C4-2B (cell line): Measurements from ENCODE around the gene SCFD2.

Experiments
- ZFX ChIP-seq: fragments of 450-650 bp; IDR thresholded peaks from 2 replicates; pipeline ENCODE4 v1.6.1; 2017
- TF ChIP-seq, protein P1 (sequence below): fragments of 450-650 bp; conservative IDR thresholded peaks from 2 replicates; pipeline ENCODE4 v1.5.1; 2017; ENCODE audit warnings: mild to moderate bottlenecking

- TF ChIP-seq, protein P1, sequence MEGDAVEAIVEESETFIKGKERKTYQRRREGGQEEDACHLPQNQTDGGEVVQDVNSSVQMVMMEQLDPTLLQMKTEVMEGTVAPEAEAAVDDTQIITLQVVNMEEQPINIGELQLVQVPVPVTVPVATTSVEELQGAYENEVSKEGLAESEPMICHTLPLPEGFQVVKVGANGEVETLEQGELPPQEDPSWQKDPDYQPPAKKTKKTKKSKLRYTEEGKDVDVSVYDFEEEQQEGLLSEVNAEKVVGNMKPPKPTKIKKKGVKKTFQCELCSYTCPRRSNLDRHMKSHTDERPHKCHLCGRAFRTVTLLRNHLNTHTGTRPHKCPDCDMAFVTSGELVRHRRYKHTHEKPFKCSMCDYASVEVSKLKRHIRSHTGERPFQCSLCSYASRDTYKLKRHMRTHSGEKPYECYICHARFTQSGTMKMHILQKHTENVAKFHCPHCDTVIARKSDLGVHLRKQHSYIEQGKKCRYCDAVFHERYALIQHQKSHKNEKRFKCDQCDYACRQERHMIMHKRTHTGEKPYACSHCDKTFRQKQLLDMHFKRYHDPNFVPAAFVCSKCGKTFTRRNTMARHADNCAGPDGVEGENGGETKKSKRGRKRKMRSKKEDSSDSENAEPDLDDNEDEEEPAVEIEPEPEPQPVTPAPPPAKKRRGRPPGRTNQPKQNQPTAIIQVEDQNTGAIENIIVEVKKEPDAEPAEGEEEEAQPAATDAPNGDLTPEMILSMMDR, result no peak
- TF ChIP-seq ZFX, result no peak
Measured at GRCh38 chr4:53309321-53310040, 56.4 kb downstream of the SCFD2 start.
